ENCODE data around the gene ACAT2. TPM values are rescaled to one million over a fixed set of nuclear protein-coding genes. Genes with fewer than 3 reads are reported as not detected.
A peak's percentile ranks its signal among the peaks of the same experiment; 100 is the strongest.
"Not testable (repeated sequence)": the region's sequence is repeated elsewhere in the genome, so short reads cannot be mapped to it uniquely, and the experiment has no call there.

The ACAT2 gene
- total RNA-seq, 2 donors from 2014 or later: 66.2 to 90.3 TPM

DNA sequence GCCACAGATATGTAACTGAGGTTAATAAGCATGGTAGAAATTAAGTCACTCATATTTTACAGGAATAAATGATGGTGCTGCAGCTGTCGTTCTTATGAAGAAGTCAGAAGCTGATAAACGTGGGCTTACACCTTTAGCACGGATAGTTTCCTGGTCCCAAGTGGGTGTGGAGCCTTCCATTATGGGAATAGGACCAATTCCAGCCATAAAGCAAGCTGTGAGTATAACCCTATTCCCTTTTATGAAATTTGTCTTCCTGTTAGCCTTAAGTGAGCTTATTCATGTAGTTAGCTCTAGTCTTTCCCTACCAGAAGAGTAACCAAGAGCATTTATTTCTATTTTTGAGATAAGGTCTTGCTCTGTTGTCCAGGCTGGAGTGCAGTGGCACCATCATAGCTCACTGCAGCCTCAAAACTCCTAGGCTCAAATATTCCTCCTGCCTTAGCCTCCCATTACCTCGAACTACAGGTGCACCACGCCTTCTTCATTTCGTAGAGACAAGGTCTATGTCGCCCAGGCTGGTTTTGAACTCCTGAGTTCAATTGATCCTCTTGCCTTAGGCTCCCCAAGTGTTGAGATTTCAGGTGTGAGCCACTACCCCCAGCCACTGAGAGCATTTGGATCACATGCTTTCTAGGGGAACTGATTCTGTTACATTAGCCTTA lies 15.5 kb downstream of the ACAT2 start:
- peaks cover 91% of the 10 kb centered on the region for H3K36me3 Mint-ChIP-seq (ENCODE audit: low read depth)
- H3K27me3 Mint-ChIP-seq: no peaks in the 10 kb centered on the region
- no peak for ATAC-seq (replicated peaks)
- H3K27ac Mint-ChIP-seq: peak overlapping the region; percentile 62
- no peak overlapping the region for H3K4me3 Mint-ChIP-seq
- no peaks in the 10 kb centered on the region for H3K9me3 Mint-ChIP-seq
- H3K4me1 Mint-ChIP-seq: peaks cover 6% of the 10 kb centered on the region

DNA sequence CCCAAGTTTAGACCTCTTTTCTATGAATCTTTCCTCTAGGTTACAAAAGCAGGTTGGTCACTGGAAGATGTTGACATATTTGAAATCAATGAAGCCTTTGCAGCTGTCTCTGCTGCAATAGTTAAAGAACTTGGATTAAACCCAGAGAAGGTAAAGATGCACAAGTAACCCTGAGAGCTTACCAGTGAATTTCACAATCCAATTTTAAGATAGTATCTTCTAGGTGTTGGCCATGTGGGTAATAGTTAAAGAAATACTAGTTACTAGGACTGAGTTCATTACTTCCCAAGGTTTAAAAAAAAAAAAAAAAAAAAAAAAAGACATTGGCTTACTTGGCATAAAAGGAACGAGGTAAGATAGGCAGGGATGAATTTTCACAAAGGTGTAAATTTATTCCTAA lies 16.3 kb downstream of the ACAT2 start:
- Mint-ChIP-seq H3K36me3 (ENCODE audit: low read depth) (peaks cover 99% of the 10 kb centered on the region), H3K9me3 (no peaks in the 10 kb centered on the region), H3K27ac (no peak overlapping the region), H3K4me1 (peaks cover 13% of the 10 kb centered on the region), H3K27me3 (no peaks in the 10 kb centered on the region), H3K4me3 (no peak overlapping the region)
- ATAC-seq (replicated peaks): no peak

DNA sequence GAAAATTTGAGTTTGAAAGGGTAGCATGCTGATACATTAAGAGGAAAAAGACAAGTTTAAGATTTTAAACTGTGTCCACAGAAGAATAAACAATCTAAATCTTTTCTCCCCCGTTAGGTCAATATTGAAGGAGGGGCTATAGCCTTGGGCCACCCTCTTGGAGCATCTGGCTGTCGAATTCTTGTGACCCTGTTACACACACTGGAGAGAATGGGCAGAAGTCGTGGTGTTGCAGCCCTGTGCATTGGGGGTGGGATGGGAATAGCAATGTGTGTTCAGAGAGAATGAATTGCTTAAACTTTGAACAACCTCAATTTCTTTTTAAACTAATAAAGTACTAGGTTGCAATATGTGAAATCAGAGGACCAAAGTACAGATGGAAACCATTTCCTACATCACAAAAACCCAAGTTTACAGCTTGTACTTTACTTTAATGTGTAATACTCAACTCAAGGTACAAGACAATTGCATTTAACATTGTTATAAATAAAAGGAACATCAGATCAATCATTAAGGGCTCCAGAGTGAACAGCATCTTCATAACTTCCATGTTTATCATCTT lies 16.8 kb downstream of the ACAT2 start:
- ATAC-seq (replicated peaks): no peak
- peaks cover 13% of the 10 kb centered on the region for H3K4me1 Mint-ChIP-seq
- H3K27ac Mint-ChIP-seq: no peak overlapping the region
- H3K27me3 Mint-ChIP-seq: no peaks in the 10 kb centered on the region
- no peak overlapping the region for H3K4me3 Mint-ChIP-seq
- peaks cover 100% of the 10 kb centered on the region for H3K36me3 Mint-ChIP-seq (ENCODE audit: low read depth)
- H3K9me3 Mint-ChIP-seq: no peaks in the 10 kb centered on the region

DNA sequence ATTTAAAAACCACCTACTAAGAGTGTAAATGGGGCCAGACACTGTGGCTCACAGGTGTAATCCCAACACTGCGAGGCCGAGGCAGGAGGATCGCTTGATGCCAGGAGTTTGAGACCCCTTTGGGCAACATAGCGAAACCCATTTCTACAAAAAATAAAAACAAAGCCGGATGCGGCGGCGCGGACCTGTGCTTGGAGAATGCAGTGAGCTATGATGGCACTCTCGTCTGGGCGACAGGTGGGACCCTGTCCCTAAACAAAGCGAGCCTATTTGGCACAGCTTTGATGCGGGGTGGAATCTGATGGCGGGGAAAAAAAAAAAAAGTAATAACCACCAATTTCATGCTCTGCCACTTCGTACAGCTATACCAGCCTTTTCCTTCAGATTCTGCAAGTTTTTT lies 26.4 kb downstream of the ACAT2 start:
- H3K4me1 Mint-ChIP-seq: peaks cover 38% of the 10 kb centered on the region
- no peak for ATAC-seq (replicated peaks)
- peak overlapping the region; percentile 85 for H3K27ac Mint-ChIP-seq
- H3K36me3 Mint-ChIP-seq (ENCODE audit: low read depth): peaks cover 96% of the 10 kb centered on the region
- no peaks in the 10 kb centered on the region for H3K27me3 Mint-ChIP-seq
- H3K9me3 Mint-ChIP-seq: no peaks in the 10 kb centered on the region
- H3K4me3 Mint-ChIP-seq: peak overlapping the region; percentile 95

DNA sequence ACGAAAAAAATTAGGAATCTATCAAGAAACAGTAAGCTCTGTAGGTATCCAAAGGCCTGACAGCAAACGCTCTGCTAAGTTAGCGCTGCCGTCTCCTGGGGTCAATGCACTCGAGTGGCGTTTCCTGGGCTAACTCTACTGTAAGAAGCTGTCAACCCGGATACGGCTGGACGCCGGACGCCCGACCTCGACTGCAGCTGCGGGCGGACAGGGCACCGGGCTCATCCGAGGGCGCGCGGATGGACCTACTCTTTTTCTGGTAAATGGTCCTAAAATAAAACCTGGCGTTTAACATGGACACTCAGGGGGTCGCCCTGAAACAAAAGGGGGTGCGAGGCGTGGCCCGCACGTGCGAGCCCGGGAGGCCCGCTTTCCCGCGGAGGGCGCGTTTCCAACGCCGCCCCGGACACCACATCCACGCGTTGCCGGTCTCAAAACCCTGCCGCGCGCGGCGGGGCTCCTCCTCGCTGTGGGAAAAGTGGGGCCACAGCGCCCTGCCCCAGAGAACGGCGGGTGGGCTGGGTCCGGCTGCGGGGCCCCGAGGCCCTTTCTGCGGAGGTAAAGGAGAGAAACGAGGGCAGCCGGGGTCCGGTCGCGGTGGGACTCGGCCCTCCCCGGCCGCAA lies 27.0 kb downstream of the ACAT2 start:
- Mint-ChIP-seq H3K36me3 (ENCODE audit: low read depth) (peaks cover 96% of the 10 kb centered on the region), H3K4me1 (peaks cover 39% of the 10 kb centered on the region), H3K4me3 (peak overlapping the region; percentile 95), H3K9me3 (no peaks in the 10 kb centered on the region), H3K27me3 (no peaks in the 10 kb centered on the region), H3K27ac (peak overlapping the region; percentile 97)
- ATAC-seq (replicated peaks): no peak

DNA sequence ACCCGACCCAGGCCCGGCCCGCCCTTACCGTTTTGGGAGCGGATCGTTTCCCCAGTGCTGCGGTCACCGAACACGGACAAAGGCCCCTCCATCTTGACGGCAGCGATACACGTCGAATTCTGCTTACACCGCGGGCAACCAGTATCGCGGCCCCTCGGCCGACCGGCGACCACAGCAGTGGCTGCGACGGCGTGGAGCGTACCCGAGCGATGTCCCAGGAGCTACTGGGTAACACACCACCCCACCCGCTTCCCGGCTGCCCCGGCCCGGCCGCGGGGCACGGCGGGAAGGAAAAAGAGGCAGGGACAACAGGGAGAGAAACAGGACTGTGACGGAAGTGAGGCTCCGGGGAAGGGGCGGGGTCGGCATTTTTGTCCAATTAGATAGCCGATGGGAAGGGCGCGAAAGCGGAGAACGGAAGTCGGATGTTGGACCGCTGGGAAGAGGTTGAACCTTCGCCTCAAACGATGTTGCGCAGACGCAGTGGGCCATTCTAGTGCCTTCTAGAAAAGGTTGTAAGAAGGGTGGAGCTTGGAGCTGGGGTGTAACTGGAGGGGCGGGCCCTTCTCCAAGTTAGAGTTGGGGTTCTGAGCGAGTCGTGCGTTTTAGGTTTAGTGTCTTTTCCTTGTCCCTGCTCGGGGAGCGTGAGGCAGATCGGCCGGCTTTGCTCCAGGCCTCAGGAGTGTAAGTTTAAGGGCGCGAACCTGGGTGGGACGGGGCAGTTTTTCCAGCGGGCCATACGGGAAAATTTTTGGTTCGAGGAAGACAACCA lies 27.7 kb downstream of the ACAT2 start, which contains the start of gene TCP1:
Gene TCP1, minus strand, starts transcription at position 226 of the 772 bp plus-strand sequence. Its CDS starts 134 bp downstream, at position 92.
- Mint-ChIP-seq H3K4me1 (peaks cover 46% of the 10 kb centered on the region), H3K27me3 (no peaks in the 10 kb centered on the region), H3K36me3 (ENCODE audit: low read depth) (peaks cover 96% of the 10 kb centered on the region)

DNA sequence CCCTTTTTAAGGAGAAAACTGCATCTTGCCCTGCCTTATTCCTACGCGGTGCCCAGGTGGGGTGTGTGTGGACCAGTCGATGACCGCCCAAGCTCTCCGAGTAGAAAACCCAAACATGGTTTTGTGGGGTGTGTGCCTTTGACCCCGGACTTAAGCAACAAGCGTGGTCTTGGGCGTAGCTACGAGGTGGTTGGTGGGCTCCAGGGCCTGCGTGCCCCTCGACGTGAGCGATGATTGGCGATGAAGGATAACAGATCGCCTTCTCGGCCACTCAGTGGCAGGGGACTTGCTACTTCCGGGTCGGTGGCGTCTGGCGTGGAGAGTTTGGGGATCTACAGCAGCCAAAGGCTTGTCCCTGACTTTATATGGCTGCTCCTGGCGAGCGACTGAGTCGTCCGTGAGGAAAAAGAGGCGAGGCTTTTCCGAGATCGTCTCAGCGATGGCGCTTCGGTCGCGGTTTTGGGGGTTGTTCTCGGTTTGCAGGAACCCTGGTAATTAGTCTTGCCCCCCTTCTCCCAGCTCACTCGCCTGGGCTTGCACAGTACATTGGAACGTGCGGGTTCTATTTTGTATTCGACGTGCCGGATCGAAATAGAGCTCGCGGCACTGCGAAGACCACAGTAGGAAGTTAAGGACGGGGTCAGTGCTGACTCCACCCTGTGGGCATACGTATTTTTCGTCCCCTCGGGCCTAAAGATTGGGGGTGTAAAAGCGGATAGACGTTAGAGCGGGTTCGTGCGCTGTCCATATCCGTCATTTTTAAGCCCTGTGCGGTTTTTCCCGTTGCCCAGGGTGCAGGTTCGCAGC lies 28.5 kb downstream of the ACAT2 start, which contains the start of gene MRPL18:
Gene MRPL18, plus strand, starts transcription at position 319 of the 807 bp plus-strand sequence. Its CDS starts 121 bp downstream, at position 440.
- peak; percentile 87 for ATAC-seq (replicated peaks)
- Mint-ChIP-seq H3K4me3 (peak within 1 kb of the TSS; percentile 95), H3K36me3 (ENCODE audit: low read depth) (peaks cover 96% of the 10 kb centered on the region), H3K27ac (peak within 1 kb of the TSS; percentile 97), H3K4me1 (peaks cover 45% of the 10 kb centered on the region), H3K9me3 (no peaks in the 10 kb centered on the region), H3K27me3 (no peaks in the 10 kb centered on the region)

More for the DNA sequence above, 27.7 kb downstream of the ACAT2 start, which contains the start of gene TCP1:
- H3K9me3 Mint-ChIP-seq: no peaks in the 10 kb centered on the region
- peak within 1 kb of the TSS; percentile 95 for H3K4me3 Mint-ChIP-seq
- ATAC-seq (replicated peaks): peak; percentile 89
- peak within 1 kb of the TSS; percentile 97 for H3K27ac Mint-ChIP-seq

DNA sequence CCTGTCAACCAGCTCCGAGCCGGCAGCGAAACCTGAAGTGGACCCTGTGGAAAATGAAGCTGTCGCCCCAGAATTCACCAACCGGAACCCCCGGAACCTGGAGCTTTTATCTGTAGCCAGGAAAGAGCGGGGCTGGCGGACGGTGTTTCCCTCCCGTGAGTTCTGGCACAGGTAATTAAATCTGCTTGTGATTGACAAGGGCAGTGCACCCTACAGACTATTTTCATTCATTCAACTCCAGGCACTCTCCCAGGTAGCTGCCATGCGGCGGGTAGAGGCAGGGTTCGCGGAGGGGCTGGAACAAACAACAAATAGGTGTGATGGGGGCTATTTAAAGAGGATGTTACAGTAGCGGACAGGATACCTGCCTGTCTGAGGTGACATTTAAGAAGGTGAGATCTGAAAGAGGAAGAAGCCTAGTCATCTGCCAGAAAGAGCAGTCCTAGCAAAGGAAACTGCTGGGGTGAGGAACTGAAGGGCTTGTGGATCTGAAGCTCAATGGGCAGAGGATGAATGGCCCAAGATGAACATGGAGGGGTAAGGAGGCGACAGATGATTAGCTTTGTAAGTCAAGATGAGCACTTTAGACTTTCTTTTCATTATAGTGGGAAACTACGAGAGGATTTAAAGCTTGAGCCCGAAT lies 29.2 kb downstream of the ACAT2 start:
- peaks cover 43% of the 10 kb centered on the region for H3K4me1 Mint-ChIP-seq
- no peaks in the 10 kb centered on the region for H3K27me3 Mint-ChIP-seq
- peak overlapping the region; percentile 95 for H3K4me3 Mint-ChIP-seq
- peak overlapping the region; percentile 97 for H3K27ac Mint-ChIP-seq
- ATAC-seq (replicated peaks): no peak
- H3K36me3 Mint-ChIP-seq (ENCODE audit: low read depth): peaks cover 96% of the 10 kb centered on the region
- no peaks in the 10 kb centered on the region for H3K9me3 Mint-ChIP-seq

DNA sequence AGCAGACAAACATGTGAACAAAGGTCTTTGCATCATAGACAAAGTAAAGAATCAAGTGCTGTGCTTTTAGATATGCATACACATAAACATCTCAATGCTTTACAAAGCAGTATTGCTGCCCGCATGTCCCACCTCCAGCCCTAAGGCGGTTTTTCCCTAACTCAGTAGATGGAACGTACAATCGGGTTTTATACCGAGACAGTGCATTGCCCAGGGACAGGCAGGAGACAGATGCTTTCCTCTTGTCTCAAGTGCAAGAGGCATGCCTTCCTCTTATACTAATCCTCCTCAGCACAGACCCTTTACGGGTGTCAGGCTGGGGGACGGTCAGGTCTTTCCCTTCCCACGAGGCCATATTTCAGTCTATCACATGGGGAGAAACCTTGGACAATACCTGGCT lies 33.1 kb downstream of the ACAT2 start:
- not testable (repeated sequence) for H3K27me3 Mint-ChIP-seq; H3K27ac Mint-ChIP-seq; ATAC-seq (replicated peaks); H3K9me3 Mint-ChIP-seq; H3K4me3 Mint-ChIP-seq
- H3K4me1 Mint-ChIP-seq: peaks cover 34% of the 10 kb centered on the region
- H3K36me3 Mint-ChIP-seq (ENCODE audit: low read depth): peaks cover 94% of the 10 kb centered on the region

DNA sequence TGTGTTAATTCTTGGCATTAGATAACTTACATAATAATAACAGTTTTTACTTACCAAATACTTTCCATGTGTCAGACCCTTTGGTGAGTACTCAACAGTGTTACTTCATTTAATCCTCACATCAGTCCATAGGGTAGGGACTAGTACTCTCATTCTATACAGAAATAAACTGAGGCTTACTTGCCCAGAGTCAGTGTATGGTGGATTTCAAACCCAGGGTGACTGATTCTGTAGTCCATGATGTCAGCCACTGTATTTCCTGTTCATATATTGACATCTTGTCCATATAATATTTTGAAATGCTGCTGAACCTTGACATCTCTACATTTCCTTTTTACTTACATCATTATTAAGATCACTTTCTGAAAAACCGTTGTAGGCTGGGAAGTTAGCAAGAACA lies 35.7 kb downstream of the ACAT2 start:
- H3K4me3 Mint-ChIP-seq: no peak overlapping the region
- no peak for ATAC-seq (replicated peaks)
- H3K27ac Mint-ChIP-seq: no peak overlapping the region
- H3K27me3 Mint-ChIP-seq: no peaks in the 10 kb centered on the region
- H3K9me3 Mint-ChIP-seq: no peaks in the 10 kb centered on the region
- peaks cover 18% of the 10 kb centered on the region for H3K4me1 Mint-ChIP-seq
- peaks cover 69% of the 10 kb centered on the region for H3K36me3 Mint-ChIP-seq (ENCODE audit: low read depth)

DNA sequence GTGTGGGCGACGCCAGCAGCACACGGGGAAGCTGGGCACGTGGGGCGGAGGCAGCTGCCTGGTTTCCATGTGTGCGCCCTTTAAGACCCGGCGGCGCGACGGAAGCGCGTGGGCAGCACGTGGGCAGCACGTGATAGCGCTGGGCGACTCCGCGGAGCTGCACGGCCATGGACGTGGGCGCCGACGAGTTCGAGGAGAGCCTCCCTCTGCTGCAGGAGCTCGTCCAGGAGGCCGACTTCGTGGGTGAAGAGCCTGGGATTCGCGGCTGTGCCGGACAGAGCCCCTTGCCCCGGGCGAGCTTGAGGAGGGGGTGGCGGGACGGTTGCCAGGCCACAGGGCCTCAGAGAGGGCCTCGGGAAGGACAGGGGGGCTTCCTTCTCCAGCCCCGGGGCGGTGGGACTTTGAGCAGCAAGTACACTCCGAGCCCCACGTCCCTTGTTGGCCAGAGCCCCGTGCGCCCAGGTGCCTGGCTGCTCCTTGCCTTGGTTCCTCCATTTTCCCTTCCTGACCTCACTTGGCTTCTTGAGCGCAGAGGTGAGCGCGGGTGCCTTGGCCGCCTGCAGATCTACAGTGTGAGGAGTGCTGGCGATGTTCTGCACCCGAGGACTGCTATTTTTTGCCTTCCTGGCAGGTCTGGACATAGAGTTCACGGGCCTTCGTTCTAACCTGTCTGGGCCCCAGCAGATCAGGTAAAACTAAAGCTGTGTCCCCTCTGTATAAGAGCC lies 38.5 kb downstream of the ACAT2 start, which contains the start of gene PNLDC1:
Gene PNLDC1, plus strand, starts transcription at position 136 of the 725 bp plus-strand sequence. Its CDS starts 32 bp downstream, at position 168.
- H3K4me3 Mint-ChIP-seq: no peak within 1 kb of the TSS
- no peak for ATAC-seq (replicated peaks)
- H3K36me3 Mint-ChIP-seq (ENCODE audit: low read depth): peaks cover 41% of the 10 kb centered on the region
- H3K27me3 Mint-ChIP-seq: no peaks in the 10 kb centered on the region
- peaks cover 6% of the 10 kb centered on the region for H3K4me1 Mint-ChIP-seq
- no peaks in the 10 kb centered on the region for H3K9me3 Mint-ChIP-seq
- H3K27ac Mint-ChIP-seq: no peak within 1 kb of the TSS

DNA sequence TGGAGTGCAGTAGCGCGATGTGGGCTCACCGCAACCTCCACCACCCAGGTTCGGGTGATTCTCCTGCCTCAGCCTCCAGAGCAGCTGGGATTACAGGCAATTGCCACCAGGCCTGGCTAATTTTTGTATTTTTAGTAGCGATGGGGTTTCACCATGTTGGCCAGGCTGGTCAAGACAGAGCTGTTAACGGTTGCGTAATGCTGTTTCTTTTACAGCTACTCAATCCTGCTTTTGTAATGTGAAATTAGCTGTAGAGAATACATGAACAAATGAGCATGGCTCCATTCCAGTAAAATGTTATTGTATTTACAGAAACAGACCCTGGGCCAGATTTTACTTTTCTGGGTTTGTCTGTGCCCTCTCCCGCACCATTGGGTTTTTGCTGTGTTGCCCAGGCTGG lies 40.1 kb downstream of the ACAT2 start:
- no peak for ATAC-seq (replicated peaks)
- Mint-ChIP-seq H3K36me3 (ENCODE audit: low read depth) (peaks cover 25% of the 10 kb centered on the region), H3K27me3 (no peaks in the 10 kb centered on the region), H3K27ac (no peak overlapping the region), H3K4me3 (no peak overlapping the region), H3K9me3 (no peaks in the 10 kb centered on the region), H3K4me1 (peaks cover 6% of the 10 kb centered on the region)

DNA sequence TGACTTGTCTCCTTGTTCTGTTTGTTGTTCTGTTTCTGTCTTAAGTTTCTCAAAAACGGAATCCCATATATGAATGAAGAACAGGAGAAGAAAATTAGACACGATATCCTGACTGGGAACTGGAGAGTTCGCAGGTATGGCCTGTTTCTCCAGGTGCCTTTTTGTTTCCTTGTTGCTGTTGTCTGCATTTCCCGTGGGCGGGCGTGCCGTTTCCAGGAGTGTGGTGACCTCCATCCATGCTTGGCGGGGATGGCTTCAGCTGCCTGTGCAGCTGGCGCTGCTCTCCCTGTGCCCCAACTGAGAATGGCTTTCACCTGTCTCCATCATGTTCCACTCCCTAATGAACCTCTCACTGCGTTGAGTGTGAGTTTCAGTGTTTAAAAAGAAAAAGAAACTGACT lies 42.7 kb downstream of the ACAT2 start:
- Mint-ChIP-seq H3K36me3 (ENCODE audit: low read depth) (no peaks in the 10 kb centered on the region), H3K27me3 (no peaks in the 10 kb centered on the region), H3K27ac (peak overlapping the region; percentile 32), H3K4me3 (no peak overlapping the region), H3K9me3 (no peaks in the 10 kb centered on the region), H3K4me1 (no peaks in the 10 kb centered on the region)
- ATAC-seq (replicated peaks): no peak

Data from activated T-helper 17 cell treated with anti-CD3 and anti-CD28 coated beads, Interleukin-2, amount 50 U/mL, for 72 hours (primary cell).